DMS79 treated with DMSO at 0.1 percent for 48 hours (cell line): Measurements from ENCODE around the gene MUC4.
"Not testable (repeated sequence)": the region's sequence is repeated elsewhere in the genome, so short reads cannot be mapped to it uniquely, and the experiment has no call there.

ENCODE experiments used
- DNase-seq: peaks from one replicate; lab custom pipeline; 2025; lab: John Stamatoyannopoulos, UW

MUC4 gene

DNA sequence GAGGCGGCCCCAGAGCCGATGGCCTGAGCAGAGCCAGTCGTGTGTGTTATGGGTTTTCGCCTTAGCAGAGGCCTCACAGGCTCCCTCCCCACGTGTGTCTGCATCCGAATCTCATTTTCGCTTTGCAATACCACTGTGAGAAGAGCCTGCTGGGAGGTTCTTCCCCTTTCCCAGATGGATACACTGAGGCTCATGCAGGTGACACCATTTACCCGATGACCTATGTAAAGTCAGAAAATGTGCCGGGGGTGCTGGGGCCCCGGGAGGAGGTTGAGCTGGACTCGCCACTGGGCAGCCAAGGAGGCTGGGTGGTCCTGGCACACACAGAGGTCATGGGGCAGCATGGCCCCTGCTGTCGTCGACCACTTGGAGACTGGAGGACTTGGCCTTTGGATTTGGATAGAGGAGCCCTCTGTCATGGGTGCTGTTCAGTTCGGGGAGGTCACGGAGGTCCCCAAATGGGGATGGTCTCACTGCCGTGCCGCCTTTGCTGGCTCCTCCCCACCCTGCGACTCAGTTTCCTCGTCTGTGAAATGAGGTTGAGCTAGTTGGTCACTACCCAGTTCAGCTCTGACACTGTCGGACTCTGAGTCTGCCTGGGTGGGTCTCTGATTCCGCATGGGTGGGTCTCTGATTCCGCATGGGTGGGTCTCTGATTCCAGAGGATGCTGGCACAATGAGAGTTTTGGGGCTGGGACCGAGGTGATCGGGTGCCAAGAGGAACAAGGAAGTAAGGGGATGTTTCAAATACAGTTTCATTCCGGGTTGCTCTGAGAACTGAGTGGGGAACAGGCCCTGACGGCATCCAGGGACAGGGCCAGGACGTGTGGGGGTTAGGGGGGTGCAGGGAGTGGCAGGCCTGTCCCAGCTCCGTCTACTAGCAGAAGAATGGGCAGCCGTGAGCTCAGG, 23.2 kb upstream of the MUC4 start:
- no peak for DNase-seq

DNA sequence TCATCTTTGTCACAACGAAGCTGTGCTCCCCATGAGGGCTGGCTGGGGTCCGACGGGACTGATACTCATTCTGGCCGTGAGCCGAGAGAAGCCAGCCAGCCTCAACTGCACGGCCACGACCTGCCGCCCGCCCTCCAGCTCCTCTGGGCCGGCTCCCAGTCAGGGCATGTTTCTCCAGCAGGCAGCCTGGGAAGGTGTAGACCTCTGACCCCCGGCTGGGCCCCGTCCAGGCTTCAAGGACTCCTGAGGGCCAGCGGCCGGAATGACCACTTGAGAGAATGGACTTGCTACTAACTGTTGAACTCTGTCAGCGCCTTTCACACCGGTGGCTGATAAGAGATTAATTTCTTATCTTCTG, 18.1 kb upstream of the MUC4 start:
- DNase-seq, result no peak

DNA sequence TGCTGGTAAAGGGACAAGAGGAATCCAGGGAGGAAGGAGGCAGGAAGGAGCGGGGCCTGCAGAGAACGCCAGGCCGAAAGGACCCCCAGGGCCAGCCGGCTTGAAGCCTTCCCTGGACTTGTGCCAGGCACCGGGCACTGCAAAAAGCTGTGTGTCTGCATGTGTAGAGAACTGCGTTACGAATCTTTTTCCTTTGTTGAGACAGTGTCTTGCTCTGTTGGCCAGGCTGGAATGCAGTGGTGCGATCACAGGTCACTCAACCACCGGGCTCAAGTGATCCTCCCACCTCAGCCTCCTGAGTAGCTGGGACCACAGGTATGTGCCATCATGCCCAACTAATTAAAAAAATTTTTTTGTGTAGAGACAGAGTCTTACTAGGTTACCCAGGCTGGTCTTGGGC, 17.0 kb upstream of the MUC4 start:
- no peak for DNase-seq

DNA sequence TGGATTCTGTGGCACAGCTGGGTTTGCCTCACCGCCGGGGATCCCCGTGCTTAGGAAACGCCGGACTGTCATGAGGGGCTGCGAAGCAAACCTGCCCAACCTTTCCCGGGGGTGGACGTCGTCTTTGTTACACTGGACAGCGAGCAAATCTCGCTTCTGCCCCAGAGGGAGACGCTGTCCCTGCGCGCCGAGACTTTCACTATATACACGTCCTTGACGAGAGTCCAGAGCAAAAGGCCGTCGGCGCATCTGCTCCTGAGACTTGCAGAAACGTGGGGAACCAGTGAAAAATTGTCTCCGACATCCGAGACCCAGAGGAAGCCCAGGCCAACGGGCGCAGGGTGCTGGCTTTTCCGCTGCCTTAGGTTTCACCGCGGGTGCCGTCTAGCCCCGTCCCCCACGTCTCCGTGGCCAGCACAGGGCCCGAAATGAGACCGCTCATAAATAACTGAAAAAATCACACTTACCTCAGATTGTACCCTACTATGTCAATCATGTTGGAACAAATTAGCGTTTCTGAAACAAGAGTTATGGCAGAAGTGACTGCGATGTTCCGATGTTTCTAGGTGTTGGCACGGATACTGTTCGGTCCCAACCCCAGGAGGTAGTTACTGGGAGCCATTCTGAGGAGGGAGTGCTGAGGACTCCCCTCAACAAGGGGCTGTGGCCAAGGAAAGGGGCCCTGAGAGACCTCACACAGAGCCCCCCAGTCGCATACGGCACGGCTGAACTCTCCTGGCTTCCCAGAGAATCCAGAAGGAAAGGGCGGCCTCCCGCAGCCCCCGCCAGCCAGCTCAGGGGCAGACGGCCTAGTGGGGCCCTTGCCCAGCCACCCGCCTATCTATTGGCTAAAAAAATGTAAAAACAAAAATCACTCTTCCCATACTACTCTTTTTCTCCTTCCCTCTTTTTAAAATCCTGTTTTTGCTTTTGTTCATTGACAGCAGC, 14.4 kb upstream of the MUC4 start:
- no peak for DNase-seq

DNA sequence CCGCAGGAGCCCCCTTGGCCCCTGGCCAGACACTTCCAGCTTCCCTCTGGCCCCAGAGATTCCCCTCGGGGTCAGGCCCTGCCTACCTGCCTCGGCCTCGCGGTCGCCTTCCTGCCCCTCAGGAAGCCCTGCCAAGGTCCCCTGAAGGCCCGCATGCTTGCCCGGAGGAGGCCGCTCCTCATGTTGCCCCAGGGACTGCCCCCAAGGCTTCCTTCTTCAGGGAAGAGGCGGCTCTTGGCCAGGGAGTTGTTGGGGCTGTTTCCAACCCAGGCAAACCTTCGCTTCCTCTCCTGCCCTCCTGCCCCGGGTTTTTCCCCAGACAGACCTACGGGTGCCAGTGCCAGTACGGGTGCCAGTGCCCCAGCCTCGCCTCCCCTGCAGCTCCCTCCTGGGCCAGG, 13.5 kb upstream of the MUC4 start:
- DNase-seq, result no peak

DNA sequence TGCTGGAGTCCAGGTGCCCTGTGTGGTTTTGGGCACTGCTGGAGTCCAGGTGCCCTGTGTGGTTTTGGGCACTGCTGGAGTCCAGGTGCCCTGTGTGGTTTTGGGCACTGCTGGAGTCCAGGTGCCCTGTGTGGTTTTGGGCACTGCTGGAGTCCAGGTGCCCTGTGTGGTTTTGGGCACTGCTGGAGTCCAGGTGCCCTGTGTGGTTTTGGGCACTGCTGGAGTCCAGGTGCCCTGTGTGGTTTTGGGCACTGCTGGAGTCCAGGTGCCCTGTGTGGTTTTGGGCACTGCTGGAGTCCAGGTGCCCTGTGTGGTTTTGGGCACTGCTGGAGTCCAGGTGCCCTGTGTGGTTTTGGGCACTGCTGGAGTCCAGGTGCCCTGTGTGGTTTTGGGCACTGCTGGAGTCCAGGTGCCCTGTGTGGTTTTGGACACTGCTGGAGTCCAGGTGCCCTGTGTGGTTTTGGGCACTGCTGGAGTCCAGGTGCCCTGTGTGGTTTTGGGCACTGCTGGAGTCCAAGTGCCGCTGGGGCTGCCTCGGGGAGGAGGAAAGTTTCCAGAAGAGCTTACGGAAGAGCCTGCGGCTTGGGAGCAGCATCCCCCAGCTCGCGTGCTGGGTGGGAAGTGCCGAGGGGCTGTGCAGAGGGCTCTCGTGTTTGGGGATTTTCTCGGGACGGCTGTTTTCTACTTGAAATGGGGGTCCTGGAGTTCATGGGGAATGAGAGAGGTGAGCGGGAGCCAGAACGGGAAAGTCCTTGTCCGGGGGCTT, 12.9 kb upstream of the MUC4 start:
- DNase-seq, result not testable (repeated sequence)

DNA sequence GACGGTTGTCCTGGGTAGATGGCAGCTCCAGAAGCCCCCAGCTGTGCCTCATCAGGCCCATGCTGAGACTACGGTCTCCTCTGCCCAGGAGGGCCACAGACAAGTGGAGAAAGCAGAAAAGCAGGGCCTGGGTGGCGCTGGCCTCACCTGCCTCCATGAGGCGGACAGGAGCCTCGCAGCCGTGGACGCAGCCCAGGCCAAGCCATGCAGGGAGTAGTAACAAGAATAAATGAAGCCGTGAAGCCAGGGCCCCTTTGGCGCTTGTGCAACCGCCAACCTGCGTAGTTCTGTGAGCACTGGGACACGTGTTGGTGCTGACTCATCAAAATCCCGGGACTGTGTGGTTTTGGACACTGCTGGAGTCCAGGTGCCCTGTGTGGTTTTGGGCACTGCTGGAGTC, 12.3 kb upstream of the MUC4 start:
- DNase-seq, result peak; percentile 40

DNA sequence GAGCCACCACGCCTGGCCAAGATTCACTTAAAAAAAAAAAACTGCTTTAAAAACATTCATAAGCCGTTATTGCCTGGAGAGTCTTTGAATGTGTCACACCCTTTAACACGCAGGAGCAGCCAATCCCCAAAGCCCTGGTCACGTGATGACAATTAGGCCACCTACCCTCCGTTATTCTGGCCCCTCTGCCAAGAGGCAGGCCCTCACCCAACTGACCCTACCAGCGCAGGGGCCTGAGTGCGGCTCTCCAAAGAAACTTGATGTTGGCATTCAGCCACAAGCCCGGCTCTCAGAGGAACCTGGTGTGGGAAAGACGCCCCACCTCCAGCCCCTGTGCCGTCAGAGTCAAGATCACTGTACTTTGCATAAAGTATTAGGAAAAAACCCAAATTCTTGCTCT, 11.6 kb upstream of the MUC4 start:
- peak; percentile 84 for DNase-seq

DNA sequence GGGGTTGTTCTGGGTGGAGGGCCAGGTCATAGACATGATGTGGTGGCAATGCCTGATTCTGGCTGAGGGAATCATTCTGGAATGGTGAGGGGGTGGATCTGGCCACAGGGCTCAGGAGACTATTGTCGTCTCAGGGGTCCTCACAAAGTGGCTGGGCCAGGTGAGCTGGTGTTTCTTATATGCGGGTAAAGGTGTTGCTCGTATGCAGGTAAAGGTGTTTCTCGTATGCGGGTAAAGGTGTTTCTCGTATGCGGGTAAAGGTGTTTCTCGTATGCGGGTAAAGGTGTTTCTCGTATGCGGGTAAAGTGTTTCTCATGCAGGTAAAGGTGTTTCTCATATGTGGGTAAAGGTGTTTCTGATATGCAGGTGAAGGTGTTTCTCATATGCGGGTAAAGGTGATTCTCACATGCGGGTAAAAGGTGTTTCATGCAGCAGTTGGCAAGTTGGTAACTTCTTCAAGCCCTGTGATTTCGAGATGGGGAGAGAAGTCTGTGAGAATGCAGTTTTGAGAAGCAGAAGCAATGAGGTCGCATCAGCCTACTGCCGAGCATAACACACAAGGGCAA, 10.5 kb upstream of the MUC4 start:
- no peak for DNase-seq

DNA sequence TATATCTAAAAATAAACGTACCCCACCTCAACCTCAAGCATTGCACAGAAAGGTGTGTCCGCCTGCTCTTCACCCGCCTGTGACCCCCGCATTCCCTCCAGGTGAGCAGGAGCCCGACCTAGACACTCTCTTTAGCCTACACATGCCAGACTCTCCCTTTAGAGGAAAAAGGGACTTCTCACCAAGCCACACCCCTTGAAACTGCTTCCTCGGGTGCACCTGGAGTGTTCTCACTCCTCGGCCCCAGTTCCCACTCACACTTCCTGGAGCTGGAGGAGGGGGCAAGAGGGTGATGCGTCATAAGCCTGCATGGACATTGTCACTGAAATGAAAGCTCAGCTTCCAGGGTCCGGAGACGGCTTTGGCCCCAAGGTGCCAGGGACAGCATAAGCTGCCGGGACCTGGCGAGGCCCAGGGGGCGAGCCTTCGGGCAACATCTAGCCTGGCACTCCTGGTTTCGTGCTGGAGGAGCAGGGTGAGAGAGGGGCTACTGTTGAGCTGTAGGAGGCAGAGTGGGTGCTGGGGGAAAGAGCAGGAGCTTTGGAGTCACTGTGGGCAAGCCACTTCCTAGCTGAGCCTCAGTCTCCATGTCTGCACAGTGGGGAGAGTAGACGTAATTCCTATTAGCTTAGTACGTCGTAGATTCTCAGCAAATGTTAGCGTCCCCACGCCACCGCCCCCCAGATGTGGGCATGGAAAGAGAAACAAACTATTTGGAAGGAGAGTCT, 9.8 kb upstream of the MUC4 start:
- DNase-seq, result no peak

DNA sequence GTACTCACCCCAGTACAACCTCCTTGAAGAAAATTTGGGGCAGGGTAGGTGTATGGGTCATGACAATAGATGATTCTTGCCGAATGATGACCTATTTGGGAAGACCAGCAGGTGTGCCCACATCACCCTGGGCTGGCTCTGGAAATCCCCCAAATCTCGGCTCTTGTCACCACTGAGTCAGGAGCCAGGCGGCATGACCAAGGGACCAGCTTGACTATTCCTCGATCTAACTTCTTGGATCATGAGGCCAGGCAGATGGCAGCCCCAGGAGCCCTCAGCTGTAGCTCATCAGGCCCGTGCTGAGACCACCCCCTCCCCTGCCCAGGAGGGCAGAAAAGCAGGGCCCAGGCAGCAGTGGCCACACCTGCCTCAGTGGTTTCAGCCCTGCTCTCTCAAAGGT, 9.2 kb upstream of the MUC4 start:
- no peak for DNase-seq

DNA sequence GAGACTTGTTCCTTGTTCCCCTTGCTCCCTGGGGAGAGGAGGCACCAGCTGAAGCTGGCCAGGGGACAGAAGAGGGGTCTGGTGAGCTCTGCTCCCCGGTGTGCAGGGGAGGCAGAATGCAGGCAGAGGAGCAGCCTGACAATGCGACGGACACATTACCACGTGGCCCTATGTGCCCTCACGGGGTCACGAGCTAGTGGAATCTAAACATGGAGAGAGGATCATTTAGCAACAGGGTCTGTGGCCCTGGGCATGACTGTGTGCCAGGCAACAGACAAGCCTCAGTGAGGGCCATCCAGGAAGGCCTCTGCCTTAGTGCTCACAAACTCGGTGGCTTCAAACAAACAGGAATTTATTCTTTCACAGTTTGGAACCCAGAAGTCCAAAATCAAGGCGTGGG, 8.5 kb upstream of the MUC4 start:
- DNase-seq, result no peak

DNA sequence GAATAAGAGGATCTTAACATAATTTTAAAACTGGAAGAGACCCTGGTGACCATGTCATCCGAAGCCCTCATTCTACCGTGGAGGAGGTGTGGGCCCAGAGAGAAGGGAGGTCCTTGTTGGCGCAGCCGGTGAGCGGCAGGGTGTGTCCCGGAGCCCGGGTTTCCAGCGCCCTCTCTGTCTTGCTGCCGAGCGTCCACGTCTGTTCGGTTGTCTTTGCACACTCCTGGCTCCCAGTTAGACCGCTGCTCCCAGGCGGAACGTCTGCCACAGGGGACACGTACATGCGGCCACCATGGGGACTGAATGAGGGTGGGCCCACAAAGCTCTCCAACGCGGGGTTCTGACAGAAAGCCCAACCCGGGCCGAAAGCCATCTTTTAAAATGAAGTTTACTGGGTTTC, 6.6 kb upstream of the MUC4 start:
- no peak for DNase-seq

DNA sequence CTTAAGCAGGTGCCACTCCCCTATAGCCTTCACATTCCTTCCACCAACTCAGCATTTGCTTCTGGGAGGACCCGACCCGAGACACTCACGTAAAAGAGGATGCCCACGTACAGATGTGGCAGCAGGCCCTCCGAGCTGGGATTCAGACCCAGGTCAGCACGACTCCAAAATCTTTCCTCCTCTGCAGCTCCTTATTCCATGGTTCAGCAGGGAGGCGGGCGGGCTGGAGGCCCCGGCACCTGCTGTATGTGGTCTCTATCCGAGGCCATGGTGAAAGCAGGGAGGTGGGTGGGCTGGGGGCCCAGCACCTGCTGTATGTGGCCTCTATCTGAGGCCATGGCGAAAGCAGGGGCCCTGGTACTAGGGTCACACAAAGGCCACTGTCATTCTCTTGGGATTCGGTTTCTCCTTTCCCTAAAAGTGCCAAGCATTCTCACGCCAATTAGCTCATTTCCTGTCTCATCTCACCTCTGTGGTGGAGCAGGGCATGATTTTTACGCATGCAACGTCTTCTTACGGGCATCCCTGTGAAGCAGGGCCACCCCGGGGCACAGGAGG, 5.9 kb upstream of the MUC4 start:
- DNase-seq, result no peak

DNA sequence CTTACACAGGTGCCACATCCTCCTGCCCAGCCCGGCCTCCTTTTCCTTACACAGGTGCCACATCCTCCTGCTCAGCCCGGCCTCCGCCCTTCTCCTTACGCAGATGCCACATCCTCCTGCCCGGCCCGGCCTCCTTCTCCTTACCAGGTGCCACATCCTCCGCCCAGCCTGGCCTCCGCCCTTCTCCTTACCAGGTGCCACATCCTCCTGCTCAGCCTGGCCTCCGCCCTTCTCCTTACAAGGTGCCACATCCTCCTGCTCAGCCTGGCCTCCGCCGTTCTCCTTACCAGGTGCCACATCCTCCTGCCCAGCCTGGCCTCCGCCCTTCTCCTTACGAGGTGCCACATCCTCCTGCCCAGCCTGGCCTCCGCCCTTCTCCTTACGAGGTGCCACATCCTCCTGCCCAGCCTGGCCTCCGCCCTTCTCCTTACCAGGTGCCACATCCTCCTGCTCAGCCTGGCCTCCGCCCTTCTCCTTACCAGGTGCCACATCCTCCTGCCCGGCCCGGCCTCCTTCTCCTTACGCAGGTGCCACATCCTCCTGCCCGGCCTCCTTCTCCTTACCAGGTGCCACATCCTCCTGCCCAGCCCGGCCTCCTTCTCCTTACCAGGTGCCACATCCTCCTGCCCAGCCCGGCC, 4.7 kb upstream of the MUC4 start:
- not testable (repeated sequence) for DNase-seq

DNA sequence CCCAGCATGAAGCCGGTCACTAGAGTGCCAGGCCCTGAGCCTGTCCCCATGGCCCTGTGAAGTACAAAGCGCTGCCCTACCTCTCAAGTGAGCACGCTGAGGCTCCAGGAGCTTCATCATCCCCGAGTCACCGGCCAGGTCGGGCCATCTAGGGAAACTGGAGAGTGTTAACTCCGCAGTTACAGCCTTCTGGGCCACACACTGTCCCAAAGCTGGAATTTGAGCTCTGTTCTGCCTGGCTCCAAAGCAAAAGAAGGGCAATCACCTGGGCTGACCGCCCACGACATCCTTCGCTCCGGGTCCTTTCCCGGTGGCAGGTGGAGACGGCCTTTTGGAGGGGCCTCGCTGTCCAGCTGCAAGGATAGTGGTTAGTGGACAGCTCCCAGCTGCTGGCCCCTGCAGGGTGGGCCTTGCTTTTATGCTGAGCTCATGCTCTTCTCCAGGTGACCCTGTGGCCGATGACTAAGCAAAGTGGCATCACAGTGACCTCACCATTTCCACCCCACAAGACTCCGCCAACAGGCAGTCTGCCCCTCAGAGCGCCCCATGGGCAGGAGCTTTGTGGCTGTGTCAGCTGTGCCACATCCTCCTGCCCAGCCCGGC, 3.5 kb upstream of the MUC4 start:
- DNase-seq, result no peak

DNA sequence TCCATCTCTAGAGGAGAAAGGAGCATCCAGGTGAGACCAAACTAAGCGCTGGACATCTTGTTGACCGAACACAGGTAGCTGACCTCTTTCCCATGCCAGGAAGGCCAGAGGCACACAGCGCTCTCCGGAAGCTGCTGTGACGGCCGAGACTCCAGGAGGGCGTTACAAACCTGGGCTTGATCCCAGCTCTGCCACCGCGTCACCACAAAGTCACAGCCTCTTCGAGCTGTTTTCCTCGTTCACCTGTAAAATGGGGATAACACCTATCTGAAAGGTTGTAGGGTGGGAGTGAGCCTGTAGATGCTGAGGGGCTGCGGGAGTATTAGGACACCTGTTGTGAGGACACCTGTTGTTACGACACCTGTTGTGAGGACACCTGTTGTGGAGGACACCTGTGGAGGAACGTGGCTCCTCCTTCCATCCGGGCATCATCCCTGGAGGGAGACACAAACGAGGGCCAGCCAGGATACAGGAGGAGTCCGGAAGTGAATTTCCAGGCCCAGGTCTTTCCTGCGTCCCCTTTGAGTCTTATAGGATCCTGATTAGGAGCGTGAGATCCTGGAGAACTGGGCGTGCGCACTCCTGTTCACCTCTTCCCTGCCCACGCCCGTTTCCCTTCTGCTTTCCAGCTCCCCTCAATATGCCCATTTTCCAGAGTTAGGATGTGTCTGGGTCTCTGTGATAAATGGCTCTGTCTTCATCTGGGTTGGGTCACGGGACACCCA, 2.3 kb upstream of the MUC4 start:
- no peak for DNase-seq

DNA sequence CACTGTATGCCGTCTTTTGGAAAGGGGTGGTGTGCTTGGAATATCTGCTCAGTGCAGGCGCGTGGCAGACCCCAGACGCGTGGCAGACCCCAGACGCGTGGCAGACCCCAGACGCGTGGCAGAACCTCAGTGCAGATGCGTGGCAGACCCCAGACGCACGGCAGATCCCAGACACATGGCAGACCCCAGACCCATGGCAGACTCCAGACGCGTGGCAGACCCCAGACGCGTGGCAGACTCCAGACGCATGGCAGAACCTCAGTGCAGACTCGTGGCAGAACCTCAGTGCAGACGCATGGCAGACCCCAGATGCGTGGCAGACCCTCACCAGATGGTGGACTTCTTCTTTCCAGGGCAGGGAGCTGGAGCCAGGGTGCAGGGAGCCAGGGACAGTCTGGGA, 637 bp upstream of the MUC4 start:
- no peak for DNase-seq

DNA sequence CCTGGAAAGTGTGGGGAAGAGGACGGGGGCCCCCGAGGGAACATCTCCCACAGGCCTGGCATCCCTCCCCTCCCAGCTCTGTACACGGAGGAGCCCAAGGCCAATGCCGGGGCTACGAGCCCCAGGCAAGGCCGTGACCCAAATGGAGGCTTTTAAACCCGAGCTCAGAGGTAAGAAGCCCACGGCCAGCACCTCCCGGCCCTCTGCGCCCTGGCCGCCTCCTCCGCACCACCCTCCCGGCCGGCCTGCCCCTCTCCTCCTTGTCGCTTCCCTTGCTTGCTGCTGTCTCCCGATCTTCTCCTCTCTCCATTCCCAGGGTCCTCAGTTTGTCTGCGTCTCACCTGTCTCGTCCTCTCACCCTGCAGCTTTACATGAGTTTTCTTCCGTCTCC, 1.3 kb downstream of the MUC4 start:
- no peak for DNase-seq
